NCI-H1694 (cell line): Measurements from ENCODE around the gene AP3B2.
"Not testable (repeated sequence)": the region's sequence is repeated elsewhere in the genome, so short reads cannot be mapped to it uniquely, and the experiment has no call there.

Experiments
- DNase-seq: peaks from one replicate; lab custom pipeline; 2025; lab: John Stamatoyannopoulos, UW

AP3B2 gene

GRCh38 chr15:82648257-82649103, 61.2 kb downstream of the AP3B2 start:
- DNase-seq = no peak

- no peak for DNase-seq
Observed at GRCh38 chr15:82647835-82648256, 61.8 kb downstream of the AP3B2 start.

- DNase-seq = no peak
Observed at GRCh38 chr15:82647045-82647834, 62.4 kb downstream of the AP3B2 start, which contains the start of gene CPEB1. TSS of gene CPEB1 (minus strand) at chr15:82647363. CDS start at chr15:82628459, 18,904 bp downstream.

- DNase-seq = no peak
Observed at GRCh38 chr15:82646250-82647044, 63.2 kb downstream of the AP3B2 start.

GRCh38 chr15:82644967-82645852, 64.5 kb downstream of the AP3B2 start:
- not testable (repeated sequence) for DNase-seq

- DNase-seq = no peak
Observed at GRCh38 chr15:82643992-82644391, 65.7 kb downstream of the AP3B2 start.

GRCh38 chr15:82642656-82643055, 67.0 kb downstream of the AP3B2 start:
- no peak for DNase-seq

- no peak for DNase-seq
Observed at GRCh38 chr15:82641129-82641798, 68.4 kb downstream of the AP3B2 start.

GRCh38 chr15:82640672-82641071, 69.0 kb downstream of the AP3B2 start:
- no peak for DNase-seq

GRCh38 chr15:82635798-82636197, 73.9 kb downstream of the AP3B2 start:
- DNase-seq = no peak

GRCh38 chr15:82630033-82630432, 79.6 kb downstream of the AP3B2 start:
- DNase-seq = no peak

GRCh38 chr15:82625136-82625535, 84.5 kb downstream of the AP3B2 start:
- no peak for DNase-seq

GRCh38 chr15:82624438-82624837, 85.2 kb downstream of the AP3B2 start:
- no peak for DNase-seq

- DNase-seq = no peak
Observed at GRCh38 chr15:82624008-82624407, 85.7 kb downstream of the AP3B2 start.

- no peak for DNase-seq
Observed at GRCh38 chr15:82621970-82622369, 87.7 kb downstream of the AP3B2 start.

GRCh38 chr15:82613747-82614146, 95.9 kb downstream of the AP3B2 start:
- no peak for DNase-seq

GRCh38 chr15:82611348-82611747, 98.3 kb downstream of the AP3B2 start:
- no peak for DNase-seq
